Suppressor macrophage treated with lipopolysaccharide for 4 hours (primary cell): ENCODE data around the gene TOGARAM2.

Experiments
- DNase-seq: peaks from one replicate; pipeline ENCODE4 v3.0.0-alpha.2; 2020

The TOGARAM2 gene

DNA sequence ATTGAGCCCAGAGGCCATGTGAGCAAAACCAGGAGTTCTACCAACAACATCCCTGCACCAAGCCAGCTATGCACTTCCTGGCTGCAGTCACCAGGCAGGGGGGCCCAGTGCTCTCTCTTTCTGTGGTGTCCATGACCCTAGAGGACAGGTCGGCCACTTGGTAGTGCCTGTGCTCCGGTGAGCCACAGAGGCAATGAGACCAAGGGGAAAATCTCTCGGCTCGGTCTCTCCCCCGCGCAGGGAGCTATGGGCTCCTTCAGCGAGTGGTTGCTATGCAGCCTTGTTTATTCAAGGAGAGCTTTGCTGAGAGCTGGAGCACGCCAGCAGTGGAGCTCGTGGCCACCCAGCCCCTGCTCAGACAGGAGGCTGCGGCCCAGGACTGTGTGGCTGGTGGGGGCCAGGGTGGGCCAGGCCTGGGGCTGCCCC, at the start of gene TOGARAM2:
Gene TOGARAM2, plus strand, starts transcription at position 283 of the 426 bp plus-strand sequence. CDS start 13,537 bp downstream, outside the sequence.
- no peak for DNase-seq

DNA sequence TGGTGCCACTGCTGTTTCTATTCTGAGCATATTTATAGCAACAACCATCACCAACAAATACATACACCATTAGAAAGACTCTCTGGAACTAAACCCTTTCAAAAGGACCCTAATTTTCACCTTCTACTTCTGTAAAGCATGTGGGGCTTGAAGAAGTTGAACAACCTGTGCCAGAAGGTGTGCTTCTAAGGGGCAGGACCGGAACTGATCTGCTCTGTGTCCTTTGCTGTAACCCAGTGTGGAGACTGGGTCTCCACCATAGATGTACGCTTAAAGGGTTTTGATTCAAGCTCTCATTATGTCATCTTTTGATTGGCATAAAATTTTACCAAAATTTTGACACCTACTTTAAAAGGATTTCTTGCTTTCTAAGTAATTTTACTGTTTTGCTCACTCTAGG, 46.3 kb upstream of the TOGARAM2 start:
- no peak for DNase-seq

DNA sequence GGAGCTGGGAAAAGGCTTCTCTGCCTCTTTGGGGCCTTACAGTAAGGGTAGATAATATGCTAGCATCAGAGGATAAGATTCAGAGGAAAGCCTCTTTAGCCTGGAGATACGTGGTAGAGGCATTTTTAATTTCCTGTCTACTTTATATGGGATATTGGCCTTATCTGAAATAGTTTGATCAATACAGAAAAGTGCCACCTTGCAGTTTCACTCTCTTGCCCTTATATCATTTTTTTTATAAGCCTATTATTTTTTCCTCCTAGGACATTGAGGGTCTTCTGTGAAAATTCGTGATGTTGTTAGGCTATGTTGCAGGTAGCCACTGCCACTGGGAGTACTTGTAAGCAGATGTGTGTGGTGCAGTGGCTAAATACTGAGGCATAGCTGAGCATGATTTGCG, 40.1 kb upstream of the TOGARAM2 start:
- DNase-seq = no peak

DNA sequence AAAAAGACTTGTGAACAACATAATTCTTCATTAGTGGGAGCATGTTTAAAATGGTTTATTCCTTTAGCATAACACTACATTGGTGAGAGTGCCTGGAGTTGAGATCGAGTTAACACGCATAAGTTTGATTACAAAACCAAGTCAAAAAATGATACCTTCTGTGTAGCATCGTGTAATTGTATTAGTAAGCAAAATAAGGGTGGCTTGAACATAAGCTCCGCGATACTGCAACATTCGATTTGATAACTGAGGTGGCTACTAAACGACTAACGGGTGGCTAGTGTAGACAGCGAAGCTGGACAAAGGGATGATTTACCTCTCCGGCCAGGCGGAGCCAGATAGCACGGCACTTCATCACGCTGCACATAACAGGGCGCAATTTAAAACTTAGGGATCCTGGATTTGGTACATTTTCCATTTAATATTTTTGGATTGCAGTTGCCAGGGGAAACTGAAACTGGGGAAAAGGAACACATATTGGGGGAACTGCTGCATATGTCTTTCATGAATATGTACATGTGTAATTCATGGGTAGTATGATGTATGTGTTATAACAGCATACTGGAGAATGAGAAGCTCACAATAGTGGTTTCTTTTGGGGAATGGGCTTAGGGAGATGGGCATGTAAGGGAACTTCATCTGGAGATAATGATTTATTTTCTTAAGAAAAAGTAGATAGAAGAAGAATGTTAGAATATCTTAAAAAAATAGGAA, 36.4 kb upstream of the TOGARAM2 start:
- DNase-seq = no peak

DNA sequence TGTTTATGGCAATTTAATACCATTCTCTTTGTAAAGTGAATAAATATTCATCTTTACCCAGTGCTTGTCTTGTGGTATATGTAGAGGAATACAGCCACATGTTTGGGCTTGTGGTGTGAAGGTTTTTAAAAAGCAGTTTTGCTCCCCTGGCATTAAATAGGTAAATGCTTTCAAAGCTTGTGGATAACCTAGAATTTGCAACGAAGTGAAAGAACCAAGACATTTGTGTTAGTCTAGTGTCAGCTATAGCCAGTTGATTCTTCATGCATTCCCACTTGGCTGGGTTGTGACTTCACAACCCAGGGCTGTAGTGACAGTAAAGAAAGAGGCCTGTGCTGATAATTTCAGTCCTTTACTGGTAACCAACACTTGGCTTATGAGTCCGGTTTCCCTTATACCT, 32.9 kb upstream of the TOGARAM2 start:
- DNase-seq = no peak

DNA sequence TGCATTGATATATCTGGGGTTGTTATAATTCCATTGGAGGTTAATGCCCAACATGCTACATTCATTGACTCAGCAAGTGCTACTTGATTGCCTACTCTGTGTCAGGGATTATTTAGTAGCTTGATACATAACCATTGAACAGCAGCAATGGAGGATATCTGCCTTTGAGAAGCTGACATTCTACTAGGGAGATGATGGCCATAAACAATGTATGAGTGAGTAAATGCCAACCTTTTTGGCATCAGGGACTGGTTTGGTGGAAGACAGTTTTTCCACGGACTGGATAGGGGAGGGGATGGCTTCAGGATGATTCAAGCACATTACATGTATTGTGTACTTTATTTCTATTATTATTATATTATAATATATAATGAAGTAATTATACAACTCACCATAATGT, 31.9 kb upstream of the TOGARAM2 start:
- no peak for DNase-seq

DNA sequence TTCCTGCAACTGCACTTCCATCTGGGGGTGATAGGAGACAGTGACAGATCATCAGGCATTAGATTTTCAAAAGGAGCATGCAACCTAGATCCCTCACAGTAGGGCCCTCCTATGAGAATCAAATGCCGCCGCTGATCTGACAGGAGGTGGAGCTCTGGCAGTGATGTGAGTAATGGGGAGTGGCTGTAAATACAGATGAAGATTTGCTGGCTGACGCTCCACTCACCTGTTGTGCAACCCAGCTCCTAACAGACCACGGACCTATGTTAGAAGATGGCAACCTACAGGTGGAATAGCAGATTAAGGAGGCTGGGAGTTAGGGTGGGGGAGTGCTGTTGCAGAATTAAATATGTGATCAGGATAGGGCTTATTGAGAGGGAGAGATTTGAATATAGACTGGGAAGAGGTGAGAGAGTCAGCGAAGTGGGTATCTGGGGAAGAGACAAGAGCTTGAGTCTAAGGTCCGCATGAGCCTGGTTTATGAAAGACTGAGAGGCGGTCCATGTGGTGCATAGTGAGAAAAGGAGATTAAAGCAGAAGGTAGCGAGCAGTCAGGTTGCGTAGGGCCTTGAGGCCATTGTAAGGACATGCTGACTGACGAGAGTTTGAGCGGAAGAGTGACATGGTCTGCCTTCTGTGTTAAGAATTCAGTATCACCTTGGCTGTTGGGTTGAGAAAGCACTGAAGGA, 31.3 kb upstream of the TOGARAM2 start:
- DNase-seq = no peak

DNA sequence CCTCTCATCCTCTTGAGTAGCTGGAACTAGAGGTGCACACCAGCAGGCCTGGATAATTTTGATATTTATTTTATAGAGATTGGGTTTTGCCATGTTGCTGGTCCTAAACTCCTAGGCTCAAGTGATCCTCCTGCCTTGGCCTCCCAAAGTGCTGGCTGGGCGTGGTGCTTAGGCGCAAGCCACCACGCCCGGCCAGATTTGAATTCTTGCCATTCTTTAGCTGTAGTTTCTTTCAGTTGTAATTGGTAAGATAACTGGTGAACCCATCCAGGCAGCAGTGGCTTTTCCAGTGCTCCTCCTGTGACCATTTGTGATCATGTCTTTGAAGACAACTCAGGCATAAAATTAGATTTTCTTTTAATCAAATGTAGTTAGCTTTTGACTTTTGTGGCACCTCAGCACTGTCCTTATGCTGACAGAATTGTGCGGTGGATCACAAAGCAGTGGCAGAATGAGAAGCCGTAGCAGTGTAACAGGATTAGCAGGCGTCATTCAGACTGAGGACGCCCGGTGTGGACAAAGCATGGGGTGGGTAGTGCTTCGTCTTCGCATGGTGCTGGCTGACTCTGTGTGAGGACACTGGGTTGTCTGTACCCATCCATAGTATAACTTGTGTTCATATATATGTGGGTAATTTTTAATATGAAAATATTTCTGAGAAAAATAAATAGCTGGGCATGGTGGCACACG, 30.0 kb upstream of the TOGARAM2 start:
- DNase-seq = no peak

DNA sequence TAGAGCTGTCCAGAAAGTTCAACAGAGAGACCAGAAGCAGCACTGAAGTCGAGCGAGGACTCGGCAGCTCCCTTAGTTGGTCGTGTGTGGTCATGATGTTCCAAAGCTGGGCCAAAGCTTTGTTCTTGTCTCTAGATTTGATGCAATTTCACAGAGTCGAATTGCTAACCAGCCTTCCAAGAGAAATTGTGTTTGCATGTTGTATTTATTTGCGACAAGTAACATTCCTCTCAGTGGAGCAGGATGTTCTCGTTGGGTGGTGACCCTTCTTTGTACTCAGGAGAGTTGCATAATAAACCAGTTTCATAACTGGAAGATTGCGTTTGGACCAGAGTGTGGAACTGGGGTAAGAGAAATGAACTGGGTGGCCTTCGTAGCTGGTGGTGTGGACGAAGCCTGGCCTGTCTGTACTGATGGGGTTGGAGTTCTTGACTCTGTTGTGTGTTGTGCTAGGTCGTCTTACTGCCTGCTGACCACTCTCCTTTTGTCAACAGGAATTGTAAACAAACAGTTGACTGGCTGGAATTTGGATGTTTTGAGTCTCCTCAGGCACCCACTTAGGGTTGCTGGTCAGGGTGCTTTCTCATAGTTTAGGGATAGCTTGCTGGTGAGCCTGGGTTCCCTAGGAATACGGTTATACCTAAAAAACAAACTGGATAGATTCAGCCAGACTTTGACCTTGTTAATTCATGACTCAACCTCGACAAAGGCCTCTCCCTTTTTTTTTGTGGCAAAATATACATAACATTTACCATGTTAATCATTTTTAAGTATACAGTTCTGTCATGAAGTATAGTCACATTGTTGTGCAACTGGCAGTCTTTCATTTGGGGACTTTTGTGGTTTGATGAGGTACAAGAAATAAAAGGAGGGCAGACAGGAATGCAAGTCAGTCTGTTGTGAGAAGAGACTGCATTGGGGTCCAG, 28.9 kb upstream of the TOGARAM2 start:
- peak; percentile 61 for DNase-seq

DNA sequence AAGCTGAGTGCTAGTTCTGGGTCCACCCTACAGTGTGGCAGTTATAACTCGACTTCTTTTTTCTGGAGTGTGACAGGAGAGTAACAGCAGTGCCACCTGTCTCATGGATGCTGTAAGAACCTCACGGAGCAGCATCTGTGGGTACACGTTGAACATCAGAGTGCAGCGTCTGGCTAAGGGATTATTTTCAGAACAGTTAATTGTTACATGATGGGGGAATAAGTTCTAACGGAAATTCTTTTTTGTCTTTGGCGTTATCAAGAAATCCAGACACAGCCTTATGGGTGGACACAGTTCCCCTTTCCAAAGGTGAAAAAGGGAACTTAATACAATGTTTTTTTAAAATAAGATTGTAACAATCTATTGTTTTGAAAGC, 28.3 kb upstream of the TOGARAM2 start:
- peak; percentile 39 for DNase-seq

DNA sequence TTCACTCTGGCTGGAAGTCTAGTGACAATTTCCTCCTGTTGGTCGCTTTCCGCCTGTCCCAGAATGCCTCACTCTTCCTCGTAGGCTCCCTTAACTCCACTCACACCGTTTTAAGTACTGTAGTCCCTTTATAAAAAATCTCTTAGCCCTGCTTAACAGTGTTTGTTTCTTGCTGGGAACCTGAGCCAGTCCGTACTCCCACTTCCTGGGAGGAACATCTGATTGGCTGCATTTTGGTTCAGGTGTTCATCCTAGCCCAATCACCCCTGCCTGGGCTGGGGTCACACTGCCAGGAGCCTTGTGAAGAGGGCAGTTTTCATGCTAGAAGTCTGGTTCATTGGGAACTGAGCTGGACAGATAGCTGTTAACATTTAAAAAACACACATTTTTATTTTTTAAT, 25.6 kb upstream of the TOGARAM2 start:
- no peak for DNase-seq

DNA sequence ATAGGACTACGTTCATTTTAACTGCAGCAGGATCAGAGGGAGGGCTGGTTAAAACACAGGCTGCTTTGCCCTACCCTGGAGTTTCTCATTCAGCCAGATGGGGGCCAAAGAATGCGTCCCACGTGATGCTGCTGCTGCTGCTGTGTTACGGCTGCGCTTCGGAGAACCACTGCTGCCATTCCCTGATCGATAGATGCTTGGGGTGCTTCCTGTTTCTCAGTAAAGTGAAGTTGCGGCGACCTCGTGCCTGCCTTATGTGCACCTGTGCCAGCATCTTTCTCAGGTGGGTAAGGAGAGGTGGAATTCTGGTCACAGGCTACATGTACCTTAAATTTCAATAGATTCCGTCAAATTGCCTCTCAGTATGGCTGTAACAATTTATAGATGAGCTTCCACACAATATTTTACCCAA, 24.7 kb upstream of the TOGARAM2 start:
- peak; percentile 20 for DNase-seq

DNA sequence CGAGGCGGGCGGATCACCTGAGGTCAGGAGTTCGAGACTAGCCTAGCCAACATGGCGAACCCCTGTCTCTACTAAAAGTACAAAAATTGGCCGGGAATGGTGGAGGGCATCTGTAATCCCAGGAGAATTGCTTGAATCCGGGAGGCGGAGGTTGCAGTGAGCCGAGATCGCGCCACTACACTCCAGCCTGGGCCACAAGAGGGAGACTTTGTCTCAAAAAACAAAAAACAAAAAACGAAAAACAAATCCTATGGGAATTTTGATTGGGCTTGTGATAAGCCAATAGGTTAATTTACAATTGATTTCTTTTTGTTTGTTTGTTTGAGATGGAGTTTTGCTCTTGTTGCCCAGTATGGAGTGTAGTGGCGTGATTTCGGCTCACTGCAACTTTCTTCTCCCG, 24.2 kb upstream of the TOGARAM2 start:
- no peak for DNase-seq

DNA sequence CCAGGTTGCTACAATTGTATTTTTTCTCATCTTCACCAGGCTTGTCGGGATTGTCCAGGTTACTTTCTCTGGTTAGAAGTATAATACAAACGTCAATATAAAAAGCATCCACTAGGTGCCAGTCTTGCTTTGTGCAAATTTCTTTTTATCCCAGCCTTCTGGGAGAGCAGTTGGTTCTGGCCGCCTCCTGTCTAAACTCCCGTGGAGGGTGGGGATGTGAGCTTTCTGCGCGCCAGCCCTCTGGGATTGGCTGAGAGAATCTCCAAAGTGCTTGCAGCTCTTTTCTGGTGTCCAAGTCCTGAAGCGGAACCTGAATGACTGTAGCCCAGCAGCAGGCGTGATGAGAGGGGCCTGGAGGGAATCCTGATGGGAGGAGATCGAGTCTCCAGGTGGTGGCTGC, 22.4 kb upstream of the TOGARAM2 start:
- peak; percentile 77 for DNase-seq

DNA sequence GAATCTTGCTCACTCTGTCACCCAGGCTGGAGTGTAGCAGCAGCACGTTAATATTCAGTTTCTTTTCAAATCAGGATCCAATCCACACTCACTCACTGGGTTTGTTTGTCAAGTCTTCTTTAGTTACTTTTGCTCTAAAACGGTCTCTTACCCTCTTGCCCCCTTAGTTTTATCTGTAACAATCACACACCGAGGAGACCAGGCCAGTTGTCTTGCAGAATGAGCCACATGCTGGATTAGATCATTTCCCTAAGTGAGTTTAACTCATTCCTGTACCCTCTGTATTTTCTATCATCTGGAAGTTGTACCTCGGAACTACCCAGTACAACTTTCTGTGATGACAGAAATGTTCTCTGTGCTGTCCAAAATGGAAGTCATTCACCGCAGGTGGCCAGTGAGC, 20.7 kb upstream of the TOGARAM2 start:
- DNase-seq = no peak

DNA sequence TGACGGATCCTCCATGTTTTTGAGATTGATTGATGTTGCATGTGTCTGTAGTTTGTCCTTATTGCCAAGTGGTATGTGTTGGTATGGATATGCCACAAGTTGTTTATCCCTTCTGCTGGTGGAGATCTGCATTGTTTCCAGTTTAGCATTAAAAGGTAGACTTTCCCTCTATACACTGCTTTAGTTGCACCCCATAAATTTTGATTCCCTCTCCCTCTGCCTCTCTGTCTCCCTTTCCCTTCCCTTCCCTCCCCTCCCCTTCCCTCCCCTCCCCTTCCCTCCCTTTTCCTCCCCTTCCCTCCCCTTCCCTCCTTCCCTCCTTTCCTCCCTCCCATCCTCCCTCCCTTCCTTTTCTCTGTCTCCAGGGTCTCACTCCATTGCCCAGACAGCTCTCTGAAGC, 18.6 kb upstream of the TOGARAM2 start:
- no peak for DNase-seq

DNA sequence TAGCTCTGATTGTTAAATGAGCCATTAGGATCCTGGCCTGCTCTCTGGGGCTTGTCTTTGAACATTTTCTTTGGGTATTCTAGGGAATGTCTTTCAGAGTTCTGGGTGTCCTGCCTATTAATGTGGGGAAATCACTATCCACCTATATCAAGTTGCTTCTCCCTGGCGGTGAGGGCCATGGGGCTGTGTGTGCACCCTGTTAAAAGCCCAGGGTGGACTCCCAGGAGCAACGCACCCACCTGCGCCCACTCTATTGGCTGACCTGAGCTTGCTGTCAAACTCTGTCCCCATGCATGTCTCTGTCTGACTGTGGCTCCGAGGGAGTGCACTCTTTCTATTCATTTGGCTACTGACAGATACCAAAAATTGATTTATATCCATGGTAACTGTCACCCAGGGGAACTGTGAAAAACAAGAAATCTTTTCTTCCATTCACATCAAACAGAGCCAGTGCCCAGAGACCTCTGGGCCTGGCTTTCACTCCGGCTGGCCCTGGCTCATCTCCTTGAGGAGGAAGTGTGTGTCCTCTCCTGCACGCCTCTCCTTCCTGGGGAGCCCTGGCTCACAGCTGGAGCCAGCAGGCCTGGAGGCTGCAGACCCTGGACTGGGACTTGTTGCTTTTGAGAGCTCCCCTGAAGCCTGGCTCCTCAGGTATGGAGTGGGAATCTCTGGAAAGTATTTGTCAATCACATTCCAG, 10.5 kb upstream of the TOGARAM2 start:
- no peak for DNase-seq

DNA sequence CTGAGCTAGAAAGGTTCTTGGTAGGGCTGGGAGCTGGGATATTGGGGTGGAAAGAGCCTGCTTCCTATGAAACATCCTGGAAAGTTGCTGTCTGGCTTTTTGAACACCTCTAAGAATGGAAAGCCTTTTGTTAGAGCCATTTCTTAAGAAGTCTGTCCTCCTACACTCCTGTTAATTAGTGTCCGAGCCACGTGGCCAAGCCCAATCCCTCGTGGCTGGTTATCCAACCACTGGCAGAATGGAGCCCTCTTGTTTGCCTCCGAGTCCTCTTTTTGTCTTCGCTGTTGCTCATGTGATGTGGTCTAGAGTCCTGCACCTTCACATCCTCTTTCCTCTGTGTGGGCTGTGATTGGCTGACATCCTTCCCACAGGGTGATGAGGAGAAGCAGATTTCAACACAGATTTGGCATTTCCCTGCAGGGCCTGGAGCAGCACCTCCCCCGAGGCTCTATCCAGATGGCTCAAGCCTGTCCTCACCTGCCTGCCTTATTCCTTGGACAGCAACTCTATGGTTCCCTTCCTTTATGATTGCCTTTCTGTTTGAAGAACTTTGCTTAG, 8.2 kb upstream of the TOGARAM2 start:
- DNase-seq = peak; percentile 70

DNA sequence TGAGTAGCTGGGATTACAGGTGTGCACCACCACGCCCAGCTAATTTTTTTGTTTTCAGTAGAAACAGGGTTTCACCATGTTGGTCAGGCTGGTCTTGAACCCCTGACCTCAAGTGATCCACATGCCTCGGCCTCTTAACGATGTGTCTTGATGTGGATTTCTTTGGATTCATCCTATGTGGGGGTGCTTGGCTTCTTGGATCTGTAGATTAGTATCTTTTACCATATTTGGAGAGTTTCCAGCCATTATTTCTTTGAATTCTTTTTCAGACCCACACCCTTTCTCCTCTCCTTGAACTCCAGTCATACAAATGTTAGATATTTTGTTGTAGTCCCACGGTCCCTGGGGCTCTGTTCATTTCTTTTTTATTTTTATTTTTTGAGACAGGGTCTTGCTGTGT, 6.8 kb upstream of the TOGARAM2 start:
- DNase-seq = no peak

DNA sequence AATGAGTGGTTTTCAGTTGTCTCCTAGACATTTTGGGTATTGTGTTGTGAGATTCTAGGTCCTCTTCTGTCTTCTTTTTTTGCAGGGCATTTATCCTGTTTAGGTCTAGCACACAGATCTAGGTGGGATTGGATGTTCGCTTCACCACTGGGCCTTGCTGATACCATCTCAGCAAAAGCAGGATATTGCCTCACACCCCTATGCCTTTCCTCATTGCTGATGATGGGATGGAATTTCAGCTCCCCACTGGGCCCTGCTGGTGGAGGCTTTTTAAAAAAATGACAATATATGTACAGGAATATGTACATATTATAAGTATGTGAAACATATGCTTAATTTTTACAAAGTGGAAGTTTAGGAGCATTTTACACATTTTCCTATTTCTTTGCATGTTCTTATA, 5.4 kb upstream of the TOGARAM2 start:
- no peak for DNase-seq

DNA sequence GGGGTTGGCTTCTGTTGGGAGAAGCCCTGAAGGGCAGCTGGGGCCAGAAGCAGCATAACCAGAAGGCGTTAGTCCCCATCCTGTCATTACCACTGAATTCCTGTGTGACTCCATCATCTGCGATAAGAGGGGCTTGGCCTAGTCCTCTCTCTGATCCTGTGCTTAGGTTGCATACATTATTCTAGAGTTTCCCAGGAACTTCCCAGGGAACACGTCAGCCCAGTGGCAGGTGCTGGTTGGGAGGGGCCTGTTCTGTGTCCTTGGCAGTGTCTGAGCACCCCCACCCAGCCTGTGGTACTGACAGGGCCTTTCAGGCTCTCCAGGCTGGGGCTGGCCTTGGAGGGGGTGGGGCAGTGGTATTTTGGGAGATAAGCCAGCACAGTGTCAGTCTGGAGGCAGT, 4.5 kb upstream of the TOGARAM2 start:
- DNase-seq = no peak
